ENCODE data around the gene OR52H1.

The OR52H1 gene

DNA sequence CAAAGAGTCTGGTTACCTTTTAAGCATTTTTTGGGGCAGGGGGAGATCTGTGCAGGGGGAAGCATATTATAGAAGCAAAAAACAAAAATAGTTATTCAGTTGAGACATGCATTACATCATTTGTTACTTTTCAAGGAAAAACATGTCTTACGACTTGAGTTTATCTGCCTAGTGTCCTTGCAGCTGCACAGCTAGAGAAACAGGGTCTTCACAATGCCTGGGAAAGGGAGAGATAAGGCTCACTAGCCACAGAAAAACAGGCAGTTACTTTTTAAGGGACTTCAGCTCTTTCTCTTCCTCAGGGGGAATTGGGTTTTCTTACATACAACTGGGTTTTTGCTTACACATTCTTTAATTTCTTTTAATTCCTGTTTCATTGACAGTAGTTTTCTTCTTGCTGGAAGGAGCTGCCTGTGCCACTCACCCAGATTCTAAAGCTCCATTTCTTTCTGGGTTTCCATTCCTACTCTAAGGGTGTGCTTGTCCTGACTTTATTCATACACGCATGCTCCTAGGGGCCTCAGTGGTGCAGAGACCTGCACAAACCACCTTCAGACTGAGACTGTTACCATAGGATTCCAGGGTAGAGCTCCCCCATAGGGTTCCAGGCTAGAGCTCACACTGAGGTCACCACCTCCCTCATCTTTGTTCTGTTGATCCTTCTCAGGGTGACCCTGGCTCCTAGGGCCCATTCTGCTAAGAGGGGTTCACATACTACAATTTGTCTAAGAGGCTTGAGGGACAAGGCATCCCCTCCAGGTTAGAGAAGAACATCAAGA lies 17.1 kb downstream of the OR52H1 start:
- DNase-seq (ENCODE audit: low spot score) = no peak

DNA sequence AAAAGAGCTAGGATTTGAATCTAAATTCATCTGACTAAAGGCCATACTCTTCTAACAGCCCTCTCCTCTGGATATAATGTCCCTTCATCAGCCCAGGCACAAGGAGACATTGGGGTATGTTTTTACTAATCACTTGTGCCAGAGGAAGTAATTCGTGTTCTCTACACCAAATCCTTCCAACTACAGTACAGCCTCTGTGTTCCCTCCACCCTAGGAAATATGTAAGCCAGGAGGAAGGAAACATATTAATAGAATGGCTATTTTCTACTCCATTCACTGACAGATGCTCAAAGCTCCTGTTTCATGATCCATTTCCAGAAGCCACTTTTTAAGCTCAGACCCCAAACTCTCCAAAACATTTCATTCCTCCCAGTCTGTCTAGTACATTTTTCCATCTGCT lies 19.8 kb downstream of the OR52H1 start:
- no peak for DNase-seq (ENCODE audit: low spot score)

DNA sequence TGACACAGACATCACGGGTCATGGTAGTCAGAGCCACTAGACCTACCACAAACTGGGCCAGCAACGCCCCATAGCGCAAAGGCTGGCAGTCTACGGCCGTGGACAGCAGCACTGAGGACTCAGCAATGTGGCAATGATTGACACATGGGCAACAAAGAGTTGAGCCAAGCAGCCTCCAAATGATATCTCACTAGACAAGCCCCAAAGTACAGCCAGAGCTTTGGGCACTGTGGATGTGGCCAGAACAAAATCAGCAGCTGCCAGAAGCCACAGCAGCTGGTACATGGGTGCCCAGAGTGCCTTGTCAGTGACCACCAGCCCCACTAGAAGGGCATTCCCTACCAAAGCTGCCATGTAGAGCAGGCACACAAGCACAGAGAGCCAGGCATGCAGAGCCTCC lies 20.6 kb downstream of the OR52H1 start:
- no peak for DNase-seq (ENCODE audit: low spot score)

DNA sequence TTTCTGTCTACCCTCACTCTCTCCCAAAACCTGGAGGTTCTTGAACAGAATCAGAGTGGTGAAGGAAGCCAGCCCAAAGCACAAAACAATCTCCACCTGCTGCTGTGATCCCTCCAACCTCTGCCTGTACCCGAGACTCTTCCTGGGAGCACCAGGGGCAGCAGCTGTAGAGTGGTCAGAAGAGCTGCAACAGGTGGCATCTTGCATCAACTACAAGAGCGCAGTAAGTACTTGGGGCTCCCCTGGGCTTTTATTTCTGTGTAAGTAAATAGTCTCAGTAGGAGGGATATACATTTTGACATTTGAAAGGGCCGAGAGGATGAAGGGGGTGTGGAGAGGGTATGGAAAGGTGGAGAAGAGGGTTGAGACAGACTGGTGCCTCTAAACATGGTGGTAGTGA lies 23.6 kb downstream of the OR52H1 start:
- DNase-seq (ENCODE audit: low spot score) = no peak

DNA sequence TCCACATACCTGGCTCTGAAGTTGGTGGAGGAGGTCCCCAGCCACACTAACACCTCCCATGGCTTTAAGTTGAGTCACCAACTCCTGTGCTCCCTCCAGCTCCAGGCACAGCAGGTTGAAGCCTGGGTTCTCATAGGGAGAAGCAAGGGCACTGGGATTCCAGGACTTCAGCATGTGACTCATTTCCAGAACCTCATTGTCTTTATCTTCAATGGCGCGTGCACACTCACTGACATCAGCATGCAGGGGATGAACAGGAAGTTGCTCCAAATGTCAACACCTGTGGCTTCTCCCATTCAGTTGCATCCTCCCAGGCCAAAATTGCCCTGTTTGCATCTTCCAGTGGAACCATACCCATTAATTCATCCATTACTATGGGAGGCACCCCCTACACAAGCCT lies 26.0 kb downstream of the OR52H1 start:
- no peak for DNase-seq (ENCODE audit: low spot score)

DNA sequence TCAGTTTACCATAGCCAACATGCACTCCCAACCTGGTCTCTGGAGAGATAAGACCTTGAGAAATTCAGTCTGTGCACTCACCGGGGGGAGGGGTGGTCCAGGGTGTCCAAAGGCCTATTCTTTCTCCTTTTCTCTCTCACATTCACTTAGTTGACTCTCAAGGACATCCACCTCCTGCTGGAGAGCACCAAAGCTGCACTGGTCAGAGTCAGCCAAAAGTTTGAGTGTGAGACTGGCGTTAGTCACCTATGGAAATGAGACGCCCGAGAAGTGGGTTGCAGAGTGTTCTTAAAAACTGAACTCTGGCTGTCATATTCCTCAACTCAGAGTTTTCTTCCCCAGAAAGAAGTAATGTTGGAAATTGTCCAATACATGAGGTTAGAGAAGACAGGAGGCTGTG lies 26.8 kb downstream of the OR52H1 start:
- DNase-seq (ENCODE audit: low spot score) = no peak

DNA sequence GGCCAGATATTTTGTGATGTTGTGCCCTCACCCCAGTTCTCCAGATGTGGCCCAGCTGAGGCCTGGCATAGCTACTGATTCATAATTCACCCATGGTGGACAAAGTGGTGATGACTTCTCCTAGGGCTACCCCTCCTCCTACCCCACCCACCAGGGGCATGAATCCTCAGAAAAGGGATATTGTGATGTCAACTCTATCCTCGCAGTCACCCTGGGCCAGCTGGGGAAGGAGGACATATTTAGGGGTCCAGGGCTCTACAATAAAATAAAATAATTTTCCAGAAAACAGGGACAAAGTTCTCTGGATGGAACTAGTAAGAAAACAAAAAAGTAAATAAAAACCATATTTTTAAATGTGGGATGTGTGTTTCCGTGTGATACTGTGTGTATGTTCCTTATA lies 31.7 kb downstream of the OR52H1 start, which contains the start of gene UBQLNL:
Gene UBQLNL (minus strand): TSS at position 101 of the 400 bp plus-strand sequence. CDS start 258 bp downstream, outside the sequence.
- DNase-seq (ENCODE audit: low spot score) = no peak

DNA sequence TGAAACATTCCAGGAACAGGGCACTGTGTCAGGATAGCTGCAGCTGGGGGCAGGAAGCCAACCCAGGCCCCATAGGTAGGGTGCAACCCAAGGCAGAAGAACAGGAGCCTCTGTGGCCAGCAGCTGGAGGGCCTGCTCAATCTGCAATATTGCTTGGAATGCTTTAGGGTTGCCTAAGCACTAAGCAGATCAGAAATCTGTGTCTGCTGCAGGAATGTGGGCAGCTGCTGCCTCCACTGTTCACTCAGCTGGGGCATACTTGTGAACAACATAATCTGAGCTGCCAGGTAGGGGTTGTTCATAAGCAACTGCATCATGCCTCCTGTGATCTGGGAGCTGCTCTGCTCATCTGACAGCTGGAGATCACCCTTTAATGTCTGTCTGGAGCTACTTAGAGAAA lies 33.5 kb downstream of the OR52H1 start:
- DNase-seq (ENCODE audit: low spot score) = no peak

DNA sequence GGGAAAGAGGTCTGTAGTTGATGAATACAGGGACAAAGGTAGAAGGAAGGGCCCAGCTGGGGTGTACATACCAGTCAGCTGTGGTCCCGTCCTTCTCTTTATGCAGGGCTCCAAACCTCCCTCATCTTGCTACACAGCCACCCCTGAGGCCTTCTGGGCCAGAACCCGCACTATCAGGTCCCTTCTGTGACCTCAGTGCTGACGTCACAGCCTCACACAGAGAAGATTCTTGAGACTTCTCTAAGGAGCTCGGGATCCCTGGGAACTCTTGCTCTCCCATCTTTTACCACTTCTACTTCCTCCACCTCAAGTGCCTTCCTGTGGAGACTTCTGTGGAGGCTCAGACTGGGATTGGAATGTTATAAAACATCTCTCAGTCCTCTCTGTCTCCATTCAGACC lies 38.5 kb downstream of the OR52H1 start, which contains the start of gene UBQLN3:
Gene UBQLN3 (minus strand): TSS at position 155 of the 400 bp plus-strand sequence. CDS start 399 bp downstream, outside the sequence.
- no peak for DNase-seq (ENCODE audit: low spot score)

DNA sequence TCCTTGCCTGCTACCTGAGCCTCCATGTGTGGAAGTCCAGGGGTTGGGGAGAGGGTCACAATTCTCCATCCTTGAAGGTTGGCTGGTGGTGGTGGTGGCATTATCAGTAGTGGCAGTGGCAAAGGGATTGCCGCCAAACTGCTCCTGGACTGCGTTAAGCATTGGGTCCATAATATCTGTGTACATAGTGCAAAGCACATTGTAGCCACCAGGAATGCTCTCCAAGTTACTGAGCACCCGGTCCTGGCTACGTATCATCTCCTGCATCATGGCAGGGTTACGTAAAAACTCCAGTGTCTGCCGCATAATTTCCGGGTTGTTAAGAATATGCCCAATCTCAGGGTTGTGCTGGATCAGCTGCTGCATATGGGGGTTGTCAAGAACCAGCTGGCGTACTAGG lies 39.7 kb downstream of the OR52H1 start:
- DNase-seq (ENCODE audit: low spot score) = no peak

DNA sequence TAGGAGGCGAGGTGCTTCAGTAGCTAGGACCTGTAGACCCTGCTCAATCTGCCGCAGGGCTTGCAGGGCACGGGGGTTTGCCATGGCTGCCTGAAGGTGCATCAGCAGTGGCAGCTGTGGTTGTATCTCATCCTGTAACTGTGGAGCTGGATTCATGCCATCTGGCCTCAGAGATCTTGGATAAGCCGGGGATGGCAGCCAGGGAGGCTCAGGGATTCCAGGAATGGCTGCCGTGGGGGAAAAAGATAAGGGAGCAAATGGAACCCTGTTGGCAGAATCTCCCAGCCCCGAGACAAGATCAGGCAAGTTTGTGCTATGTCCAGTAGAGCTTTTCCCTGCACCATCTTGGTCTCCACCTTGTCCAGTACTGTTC lies 40.4 kb downstream of the OR52H1 start:
- DNase-seq (ENCODE audit: low spot score) = no peak

DNA sequence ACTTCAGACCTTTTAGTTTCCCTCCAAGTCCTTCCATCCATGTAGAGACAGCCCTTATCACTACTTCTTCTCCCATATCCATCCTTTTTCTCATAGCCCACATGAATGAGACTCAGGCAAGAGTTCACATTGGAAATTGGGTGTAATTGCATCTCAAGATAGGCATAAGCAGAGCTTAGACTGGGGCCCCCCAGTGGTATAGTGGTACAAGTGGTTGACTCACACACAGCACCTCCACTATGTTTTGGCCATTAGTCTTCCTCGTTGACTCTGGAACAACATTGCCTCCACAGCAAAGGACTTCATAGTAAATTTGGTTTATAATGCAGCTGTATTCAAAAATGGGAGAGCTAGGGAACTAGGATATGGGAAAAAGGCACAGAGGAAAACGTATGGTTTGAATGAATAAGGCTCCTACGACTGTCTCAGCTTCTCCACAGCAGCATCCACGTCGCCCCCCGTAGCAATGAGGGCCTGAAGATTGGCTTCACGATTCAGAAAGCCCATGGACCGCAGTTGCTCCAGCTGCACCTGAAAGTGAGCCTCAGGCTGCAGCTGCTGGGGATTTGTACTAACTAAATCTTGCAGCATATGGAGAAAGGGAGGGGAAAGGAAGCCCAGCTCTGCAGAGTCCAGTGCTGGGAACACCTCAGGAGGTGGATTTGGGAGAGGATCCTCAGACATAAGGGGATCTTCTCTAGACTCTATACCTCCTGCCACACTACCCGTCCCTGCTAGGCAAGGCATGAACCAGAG lies 41.0 kb downstream of the OR52H1 start:
- peak; percentile 8 for DNase-seq (ENCODE audit: low spot score)

DNA sequence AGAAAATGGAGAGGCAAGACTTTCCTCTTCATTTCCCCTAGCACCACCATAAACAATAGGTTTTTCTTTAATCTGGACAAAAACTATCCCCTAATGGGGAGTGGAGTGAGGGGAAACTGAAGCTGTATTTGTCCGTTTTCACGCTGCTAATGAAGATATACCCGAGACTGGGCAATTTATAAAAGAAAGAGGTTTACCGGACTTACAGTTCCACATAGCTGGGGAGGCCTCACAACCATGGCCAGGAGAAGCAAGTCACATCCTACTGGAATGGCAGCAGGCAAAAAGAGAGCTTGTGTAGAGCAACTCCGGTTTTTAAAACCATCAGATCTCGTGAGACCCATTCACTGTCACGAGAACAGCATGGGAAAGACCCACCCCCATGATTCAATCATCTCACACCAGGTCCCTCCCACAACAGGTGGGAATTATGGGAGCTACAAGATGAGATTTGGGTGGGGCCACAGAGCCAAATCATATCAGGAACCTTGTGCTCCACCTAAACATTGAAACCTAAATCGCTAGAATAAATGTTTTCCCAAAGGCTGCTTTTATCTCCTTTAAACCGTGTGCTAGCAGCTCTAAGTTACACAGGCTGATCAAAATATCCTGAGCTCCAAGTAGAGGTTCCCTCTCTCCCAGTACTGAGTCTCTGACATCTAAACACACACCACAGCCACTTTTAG lies 42.8 kb downstream of the OR52H1 start:
- DNase-seq (ENCODE audit: low spot score) = no peak

DNA sequence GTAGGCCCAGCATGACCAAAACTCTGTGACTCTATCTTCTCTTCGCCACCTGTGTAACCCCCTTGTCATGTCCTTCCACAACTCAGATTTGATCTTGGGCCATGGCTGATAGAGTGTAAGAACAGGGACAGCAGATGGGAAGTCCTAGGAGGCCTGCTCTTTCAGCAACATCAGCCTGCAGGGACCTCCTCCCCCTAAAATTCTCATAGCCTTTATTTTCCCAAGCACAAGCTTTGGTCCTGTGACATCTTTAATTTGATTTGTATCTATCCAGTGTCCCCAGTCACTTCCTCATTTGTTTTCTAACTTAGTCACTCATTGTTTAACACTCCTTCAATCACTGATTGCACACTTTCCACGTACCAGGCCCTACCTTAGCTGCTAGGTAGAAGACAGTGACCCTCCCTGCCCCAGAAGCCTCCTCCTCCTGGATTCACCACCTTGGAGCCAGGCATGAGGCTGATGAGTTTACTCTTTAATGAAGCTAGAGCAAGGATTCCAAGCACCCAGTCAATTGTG lies 43.9 kb downstream of the OR52H1 start:
- no peak for DNase-seq (ENCODE audit: low spot score)

DNA sequence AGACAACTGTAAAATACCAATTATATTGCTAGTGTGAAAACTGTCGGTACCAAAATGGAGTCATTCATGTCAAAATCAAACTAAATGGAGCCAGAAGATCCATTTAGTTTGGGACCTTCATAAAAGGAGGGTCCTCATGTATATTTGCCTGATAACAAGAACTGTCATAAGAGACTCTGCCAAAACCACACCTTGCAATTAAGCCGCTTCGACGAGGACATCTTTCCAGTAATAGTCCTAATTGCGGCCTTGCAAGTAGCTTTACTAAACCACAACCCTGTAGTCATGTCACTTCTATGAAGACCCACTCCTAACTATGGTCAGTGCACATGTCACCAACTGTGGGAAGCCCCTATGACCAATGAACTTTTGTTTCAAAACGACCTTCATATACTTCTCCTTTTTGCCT lies 47.9 kb downstream of the OR52H1 start:
- no peak for DNase-seq (ENCODE audit: low spot score)

DNA sequence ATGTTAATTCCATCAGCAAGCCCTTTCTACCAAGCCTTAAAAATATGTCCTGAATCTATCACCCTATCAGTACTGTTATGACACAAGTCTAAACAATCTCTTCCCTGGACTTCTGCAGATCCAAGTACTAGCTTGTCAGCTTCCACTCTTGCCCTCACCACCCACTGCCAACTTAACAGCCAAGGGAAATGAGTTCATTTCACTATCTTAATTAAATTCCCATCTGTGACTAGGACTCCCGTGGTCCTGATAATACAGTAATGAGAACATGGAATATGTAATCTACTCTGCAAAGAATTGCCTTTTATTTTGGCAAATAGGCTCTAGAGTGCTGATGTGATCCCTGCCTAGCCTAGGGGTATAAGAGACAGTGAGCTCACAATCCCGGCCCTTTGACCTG lies 48.7 kb downstream of the OR52H1 start:
- DNase-seq (ENCODE audit: low spot score) = no peak
